Measurements from ENCODE around the gene DLL4.

DNA sequence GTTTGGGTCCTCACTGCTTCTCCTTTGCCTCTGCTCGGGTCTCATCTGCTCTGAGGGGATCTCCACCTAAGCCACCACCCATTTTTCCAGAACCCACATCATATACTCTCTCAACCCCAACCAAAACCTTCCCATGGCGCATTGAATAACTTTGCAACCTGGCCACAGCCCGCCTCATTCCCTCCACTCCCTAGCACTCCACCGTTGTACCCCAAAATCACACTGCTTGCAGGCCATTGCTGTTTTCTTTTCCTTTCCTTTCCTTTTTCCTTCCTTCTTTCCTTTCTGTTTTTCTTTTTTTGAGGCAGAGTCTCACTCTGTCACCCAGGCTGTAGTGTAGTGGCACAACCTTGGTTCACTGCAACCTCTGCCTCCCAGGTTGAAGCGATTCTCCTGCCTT is 38.0 kb upstream of the DLL4 start:
- TF ChIP-seq EZH2 (IDR thresholded peaks at IDR 0.05; ENCODE audit: borderline replicate concordance) (no peak), EZH2phosphoT487 (IDR thresholded peaks at IDR 0.05; ENCODE audit: low read depth, severe bottlenecking, unreplicated experiment) (no peak)
- TF ChIP-seq, protein P1, sequence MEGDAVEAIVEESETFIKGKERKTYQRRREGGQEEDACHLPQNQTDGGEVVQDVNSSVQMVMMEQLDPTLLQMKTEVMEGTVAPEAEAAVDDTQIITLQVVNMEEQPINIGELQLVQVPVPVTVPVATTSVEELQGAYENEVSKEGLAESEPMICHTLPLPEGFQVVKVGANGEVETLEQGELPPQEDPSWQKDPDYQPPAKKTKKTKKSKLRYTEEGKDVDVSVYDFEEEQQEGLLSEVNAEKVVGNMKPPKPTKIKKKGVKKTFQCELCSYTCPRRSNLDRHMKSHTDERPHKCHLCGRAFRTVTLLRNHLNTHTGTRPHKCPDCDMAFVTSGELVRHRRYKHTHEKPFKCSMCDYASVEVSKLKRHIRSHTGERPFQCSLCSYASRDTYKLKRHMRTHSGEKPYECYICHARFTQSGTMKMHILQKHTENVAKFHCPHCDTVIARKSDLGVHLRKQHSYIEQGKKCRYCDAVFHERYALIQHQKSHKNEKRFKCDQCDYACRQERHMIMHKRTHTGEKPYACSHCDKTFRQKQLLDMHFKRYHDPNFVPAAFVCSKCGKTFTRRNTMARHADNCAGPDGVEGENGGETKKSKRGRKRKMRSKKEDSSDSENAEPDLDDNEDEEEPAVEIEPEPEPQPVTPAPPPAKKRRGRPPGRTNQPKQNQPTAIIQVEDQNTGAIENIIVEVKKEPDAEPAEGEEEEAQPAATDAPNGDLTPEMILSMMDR (IDR thresholded peaks at IDR 0.05; ENCODE audit: poor library complexity) = no peak
